ENCODE results near the gene CORO7. TPM values are rescaled to one million over a fixed set of nuclear protein-coding genes. Genes with fewer than 3 reads are reported as not detected.

The CORO7 gene
- total and polyA plus RNA-seq, 9 of the 15 experiments (the other 6 are each of a cell fraction or from before 2014, with no cell fraction given) = 0.45 to 77.2 (median 18.7) TPM

DNA sequence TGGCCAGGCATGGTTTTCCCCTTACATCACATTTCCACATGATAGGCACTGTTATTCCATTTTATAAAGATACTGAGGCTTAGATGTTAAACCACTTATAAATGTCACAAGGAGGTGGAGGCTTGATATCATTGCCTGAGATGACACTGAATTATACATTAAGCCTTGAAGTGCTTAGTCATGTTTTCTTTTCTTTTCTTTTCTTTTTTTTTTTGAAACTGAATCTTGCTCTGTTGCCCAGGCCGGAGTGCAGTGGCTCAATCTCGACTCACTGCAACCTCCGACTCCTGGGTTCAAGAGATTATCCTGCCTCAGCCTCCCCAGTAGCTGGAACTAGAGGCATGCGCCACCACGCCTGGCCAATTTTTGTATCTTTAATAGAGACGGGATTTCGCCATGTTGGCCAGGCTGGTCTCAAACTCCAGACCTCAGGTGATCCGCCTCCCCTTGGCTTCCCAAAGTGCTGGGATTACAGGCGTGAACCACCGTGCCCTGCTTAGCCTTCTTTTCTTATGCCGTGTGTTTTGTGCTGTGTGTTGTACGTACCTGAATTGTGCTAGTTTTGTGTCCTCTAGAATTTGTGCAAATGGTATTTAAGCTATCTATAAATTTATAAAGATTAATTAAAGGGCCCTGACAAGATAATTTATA, 10.5 kb upstream of the CORO7 start:
- no peaks in the 10 kb centered on the region for H3K9me1 ChIP-seq (ENCODE audit: control insufficient read depth, insufficient read depth, low read length)
- ATAC-seq (no peak), FAIRE-seq (no peak), DNase-seq (ENCODE audit: extremely low read depth in 1 of 4, low spot score in 3 of 4) (peak in 1 of 4 experiments; percentile 20)
- WGBS (ENCODE audit: insufficient coverage, low coverage, missing lambda C conversion rate) = 5% methylated on average over 12 of the region's 12 CpGs
- peaks cover 50% of the 10 kb centered on the region for H3K36me3 ChIP-seq (ENCODE audit: control insufficient read depth, insufficient read depth, low read length)
- H2AFZ ChIP-seq (ENCODE audit: low read depth, low read length) = no peak overlapping the region
- H3K9ac ChIP-seq (ENCODE audit: insufficient read depth in 1 of 2, low read depth in 2 of 2, low read length in 2 of 2) = peak overlapping the region; percentile 86 to 95
- BruUV-seq (replicated peaks) = TSS peak; percentile 59
- intact Hi-C loops (cut with micrococcal nuclease) (no loop called here), in situ Hi-C loops (cut with MboI) (no loop called here)
- H3K4me1 ChIP-seq (replicated peaks in 1 of 2; ENCODE audit: control insufficient read depth in 2 of 2, insufficient read depth in 2 of 2, low read length in 2 of 2) = peaks cover 7 to 16% of the 10 kb centered on the region in 2 experiments; a peak in 3 of 5 replicates
- H3K9me3 ChIP-seq (replicated peaks; ENCODE audit: control insufficient read depth, insufficient read depth, low read depth, low read length) = no peaks in the 10 kb centered on the region
- peak overlapping the region; percentile 89 for H3K4me3 ChIP-seq
- peaks cover 66% of the 10 kb centered on the region for H3K79me2 ChIP-seq (ENCODE audit: control insufficient read depth, insufficient read depth, low read length)
- ChIA-PET POLR2A (interaction anchor here (0.6 to 3.1 kb wide), 2 partner anchors 11 to 79 kb away, joined by 3 to 12 read pairs; partner anchors contain the start of gene CORO7), CTCF (ENCODE audit: low intra/inter-chr PET ratio) (no interaction called here)
- no peaks in the 10 kb centered on the region for H3K27me3 ChIP-seq (ENCODE audit: control insufficient read depth in 2 of 2, insufficient read depth in 2 of 2, low read length in 2 of 2)
- no peaks in the 10 kb centered on the region for H4K20me1 ChIP-seq (replicated peaks; ENCODE audit: control insufficient read depth, insufficient read depth, low read length)
- peak overlapping the region; percentile 95 for H3K4me2 ChIP-seq (ENCODE audit: insufficient read depth, low read length)
- peak overlapping the region; percentile 98 for H3K27ac ChIP-seq (ENCODE audit: extremely low read depth, low read depth, low read length)
- TF ChIP-seq, protein P1, sequence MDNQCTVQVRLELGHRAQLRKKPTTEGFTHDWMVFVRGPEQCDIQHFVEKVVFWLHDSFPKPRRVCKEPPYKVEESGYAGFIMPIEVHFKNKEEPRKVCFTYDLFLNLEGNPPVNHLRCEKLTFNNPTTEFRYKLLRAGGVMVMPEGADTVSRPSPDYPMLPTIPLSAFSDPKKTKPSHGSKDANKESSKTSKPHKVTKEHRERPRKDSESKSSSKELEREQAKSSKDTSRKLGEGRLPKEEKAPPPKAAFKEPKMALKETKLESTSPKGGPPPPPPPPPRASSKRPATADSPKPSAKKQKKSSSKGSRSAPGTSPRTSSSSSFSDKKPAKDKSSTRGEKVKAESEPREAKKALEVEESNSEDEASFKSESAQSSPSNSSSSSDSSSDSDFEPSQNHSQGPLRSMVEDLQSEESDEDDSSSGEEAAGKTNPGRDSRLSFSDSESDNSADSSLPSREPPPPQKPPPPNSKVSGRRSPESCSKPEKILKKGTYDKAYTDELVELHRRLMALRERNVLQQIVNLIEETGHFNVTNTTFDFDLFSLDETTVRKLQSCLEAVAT (IDR thresholded peaks at IDR 0.05) = no peak
- no peak for TF ChIP-seq FOXP1 (CRISPR knock-in tag; IDR thresholded peaks at IDR 0.05)
- 0 out of 4 replicates have a peak, but pooled peaks of 1 of the 2 experiments have one; percentile 6 for TF ChIP-seq SIN3A (IDR thresholded peaks at IDR 0.05; ENCODE audit: borderline replicate concordance in 2 of 2, control insufficient read depth in 1 of 2, low read depth in 2 of 2, low read length in 2 of 2)
- TF ChIP-seq SMARCA4 (IDR thresholded peaks at IDR 0.05) = no peak
- no peak for TF ChIP-seq RBM17 (IDR thresholded peaks at IDR 0.05; ENCODE audit: borderline replicate concordance, low read depth, low read length)
- no peak for TF ChIP-seq ZNF197 (CRISPR knock-in tag; IDR thresholded peaks at IDR 0.05; ENCODE audit: low read depth)
- TF ChIP-seq, protein P2, sequence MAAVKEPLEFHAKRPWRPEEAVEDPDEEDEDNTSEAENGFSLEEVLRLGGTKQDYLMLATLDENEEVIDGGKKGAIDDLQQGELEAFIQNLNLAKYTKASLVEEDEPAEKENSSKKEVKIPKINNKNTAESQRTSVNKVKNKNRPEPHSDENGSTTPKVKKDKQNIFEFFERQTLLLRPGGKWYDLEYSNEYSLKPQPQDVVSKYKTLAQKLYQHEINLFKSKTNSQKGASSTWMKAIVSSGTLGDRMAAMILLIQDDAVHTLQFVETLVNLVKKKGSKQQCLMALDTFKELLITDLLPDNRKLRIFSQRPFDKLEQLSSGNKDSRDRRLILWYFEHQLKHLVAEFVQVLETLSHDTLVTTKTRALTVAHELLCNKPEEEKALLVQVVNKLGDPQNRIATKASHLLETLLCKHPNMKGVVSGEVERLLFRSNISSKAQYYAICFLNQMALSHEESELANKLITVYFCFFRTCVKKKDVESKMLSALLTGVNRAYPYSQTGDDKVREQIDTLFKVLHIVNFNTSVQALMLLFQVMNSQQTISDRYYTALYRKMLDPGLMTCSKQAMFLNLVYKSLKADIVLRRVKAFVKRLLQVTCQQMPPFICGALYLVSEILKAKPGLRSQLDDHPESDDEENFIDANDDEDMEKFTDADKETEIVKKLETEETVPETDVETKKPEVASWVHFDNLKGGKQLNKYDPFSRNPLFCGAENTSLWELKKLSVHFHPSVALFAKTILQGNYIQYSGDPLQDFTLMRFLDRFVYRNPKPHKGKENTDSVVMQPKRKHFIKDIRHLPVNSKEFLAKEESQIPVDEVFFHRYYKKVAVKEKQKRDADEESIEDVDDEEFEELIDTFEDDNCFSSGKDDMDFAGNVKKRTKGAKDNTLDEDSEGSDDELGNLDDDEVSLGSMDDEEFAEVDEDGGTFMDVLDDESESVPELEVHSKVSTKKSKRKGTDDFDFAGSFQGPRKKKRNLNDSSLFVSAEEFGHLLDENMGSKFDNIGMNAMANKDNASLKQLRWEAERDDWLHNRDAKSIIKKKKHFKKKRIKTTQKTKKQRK (IDR thresholded peaks at IDR 0.05; ENCODE audit: borderline replicate concordance, low read depth, low read length) = no peak
- TF ChIP-seq, protein P3, sequence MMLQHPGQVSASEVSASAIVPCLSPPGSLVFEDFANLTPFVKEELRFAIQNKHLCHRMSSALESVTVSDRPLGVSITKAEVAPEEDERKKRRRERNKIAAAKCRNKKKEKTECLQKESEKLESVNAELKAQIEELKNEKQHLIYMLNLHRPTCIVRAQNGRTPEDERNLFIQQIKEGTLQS (IDR thresholded peaks at IDR 0.05) = no peak
- TF ChIP-seq, protein P3 (CRISPR knock-in tag; conservative IDR thresholded peaks at IDR 0.05) = no peak
- TF ChIP-seq MAFG (tag; conservative IDR thresholded peaks at IDR 0.05) = peak; percentile 82
- peak; percentile 59; the same call in 1 of the 2 replicates for TF ChIP-seq C11orf30 (IDR thresholded peaks at IDR 0.05; ENCODE audit: low read depth)
- TF ChIP-seq, protein P4, sequence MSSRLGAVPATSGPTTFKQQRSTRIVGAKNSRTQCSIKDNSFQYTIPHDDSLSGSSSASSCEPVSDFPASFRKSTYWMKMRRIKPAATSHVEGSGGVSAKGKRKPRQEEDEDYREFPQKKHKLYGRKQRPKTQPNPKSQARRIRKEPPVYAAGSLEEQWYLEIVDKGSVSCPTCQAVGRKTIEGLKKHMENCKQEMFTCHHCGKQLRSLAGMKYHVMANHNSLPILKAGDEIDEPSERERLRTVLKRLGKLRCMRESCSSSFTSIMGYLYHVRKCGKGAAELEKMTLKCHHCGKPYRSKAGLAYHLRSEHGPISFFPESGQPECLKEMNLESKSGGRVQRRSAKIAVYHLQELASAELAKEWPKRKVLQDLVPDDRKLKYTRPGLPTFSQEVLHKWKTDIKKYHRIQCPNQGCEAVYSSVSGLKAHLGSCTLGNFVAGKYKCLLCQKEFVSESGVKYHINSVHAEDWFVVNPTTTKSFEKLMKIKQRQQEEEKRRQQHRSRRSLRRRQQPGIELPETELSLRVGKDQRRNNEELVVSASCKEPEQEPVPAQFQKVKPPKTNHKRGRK (tag; IDR thresholded peaks at IDR 0.05) = no peak
- TF ChIP-seq, protein P5, sequence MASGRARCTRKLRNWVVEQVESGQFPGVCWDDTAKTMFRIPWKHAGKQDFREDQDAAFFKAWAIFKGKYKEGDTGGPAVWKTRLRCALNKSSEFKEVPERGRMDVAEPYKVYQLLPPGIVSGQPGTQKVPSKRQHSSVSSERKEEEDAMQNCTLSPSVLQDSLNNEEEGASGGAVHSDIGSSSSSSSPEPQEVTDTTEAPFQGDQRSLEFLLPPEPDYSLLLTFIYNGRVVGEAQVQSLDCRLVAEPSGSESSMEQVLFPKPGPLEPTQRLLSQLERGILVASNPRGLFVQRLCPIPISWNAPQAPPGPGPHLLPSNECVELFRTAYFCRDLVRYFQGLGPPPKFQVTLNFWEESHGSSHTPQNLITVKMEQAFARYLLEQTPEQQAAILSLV (tag; IDR thresholded peaks at IDR 0.05) = no peak

Data from K562 (cell line).